Progenitor cell of endocrine pancreas (in vitro differentiated cells): ENCODE results near the gene SNX10. TPM values are rescaled to one million over a fixed set of nuclear protein-coding genes. Genes with fewer than 3 reads are reported as not detected.

Source experiments
- DNase-seq: peaks from one replicate; pipeline ENCODE4 v3.0.0; 2021; ENCODE audit warnings: low spot score; ENCODE audit not compliant: unreplicated experiment
- H3K27ac Mint-ChIP-seq: 2 replicates; pipeline ENCODE4 v1.8.0; 2021; ENCODE audit warnings: mild to moderate bottlenecking, moderate library complexity, mixed read lengths
- H3K27me3 Mint-ChIP-seq: 2 replicates; pipeline ENCODE4 v1.8.0; 2021; ENCODE audit warnings: mixed read lengths
- H3K36me3 Mint-ChIP-seq: 2 replicates; pipeline ENCODE4 v1.8.0; 2022; ENCODE audit warnings: mixed read lengths; ENCODE audit not compliant: insufficient read depth
- H3K4me1 Mint-ChIP-seq: 2 replicates; pipeline ENCODE4 v1.8.0; 2021; ENCODE audit warnings: low read depth, mixed read lengths
- H3K4me3 Mint-ChIP-seq: 2 replicates; pipeline ENCODE4 v1.8.0; 2021; ENCODE audit warnings: low read depth, mild to moderate bottlenecking, moderate library complexity, mixed read lengths
- H3K9me3 Mint-ChIP-seq: 2 replicates; pipeline ENCODE4 v1.8.0; 2021; ENCODE audit warnings: low read depth, mixed read lengths
- total RNA-seq: library from RNA; stranded (reverse); gene quantifications from 2 replicates; pipeline ENCODE4 v1.2.1, GENCODE V29; 2021
- TF ChIP-seq, protein P1 (sequence below): fragments of 200-600 bp; sonication (generic); IDR thresholded peaks from one replicate; pipeline ENCODE4 v1.5.0; 2021; ENCODE audit warnings: antibody characterized with exemption, mild to moderate bottlenecking; ENCODE audit not compliant: unreplicated experiment

Gene SNX10
- total RNA-seq, 1 donor from 2014 or later: 9.2 TPM

DNA sequence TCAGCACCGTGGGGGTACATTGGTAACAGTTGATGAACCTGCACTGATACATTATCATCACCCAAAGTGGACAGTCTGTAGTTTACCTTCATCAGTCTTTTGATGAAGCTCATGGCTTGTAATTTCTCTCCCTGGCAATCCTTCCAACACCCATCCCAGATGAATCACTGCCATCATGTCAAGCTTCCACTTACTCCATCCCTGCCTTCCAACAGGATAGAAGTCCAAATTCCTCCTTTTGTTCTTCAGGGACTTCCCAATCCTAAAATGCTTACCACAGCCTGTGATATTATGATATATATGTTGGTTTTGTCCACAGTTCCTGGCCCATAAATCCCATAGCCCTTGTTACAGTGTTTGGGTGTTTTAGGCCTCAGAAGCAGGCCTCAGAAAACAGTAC lies 16.1 kb downstream of the SNX10 start:
- no peak overlapping the region for H3K4me3 Mint-ChIP-seq
- H3K27ac Mint-ChIP-seq: no peak overlapping the region
- TF ChIP-seq, protein P1, sequence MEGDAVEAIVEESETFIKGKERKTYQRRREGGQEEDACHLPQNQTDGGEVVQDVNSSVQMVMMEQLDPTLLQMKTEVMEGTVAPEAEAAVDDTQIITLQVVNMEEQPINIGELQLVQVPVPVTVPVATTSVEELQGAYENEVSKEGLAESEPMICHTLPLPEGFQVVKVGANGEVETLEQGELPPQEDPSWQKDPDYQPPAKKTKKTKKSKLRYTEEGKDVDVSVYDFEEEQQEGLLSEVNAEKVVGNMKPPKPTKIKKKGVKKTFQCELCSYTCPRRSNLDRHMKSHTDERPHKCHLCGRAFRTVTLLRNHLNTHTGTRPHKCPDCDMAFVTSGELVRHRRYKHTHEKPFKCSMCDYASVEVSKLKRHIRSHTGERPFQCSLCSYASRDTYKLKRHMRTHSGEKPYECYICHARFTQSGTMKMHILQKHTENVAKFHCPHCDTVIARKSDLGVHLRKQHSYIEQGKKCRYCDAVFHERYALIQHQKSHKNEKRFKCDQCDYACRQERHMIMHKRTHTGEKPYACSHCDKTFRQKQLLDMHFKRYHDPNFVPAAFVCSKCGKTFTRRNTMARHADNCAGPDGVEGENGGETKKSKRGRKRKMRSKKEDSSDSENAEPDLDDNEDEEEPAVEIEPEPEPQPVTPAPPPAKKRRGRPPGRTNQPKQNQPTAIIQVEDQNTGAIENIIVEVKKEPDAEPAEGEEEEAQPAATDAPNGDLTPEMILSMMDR: no peak
- peaks cover 3% of the 10 kb centered on the region for H3K27me3 Mint-ChIP-seq
- H3K9me3 Mint-ChIP-seq: no peaks in the 10 kb centered on the region
- H3K36me3 Mint-ChIP-seq: peaks cover 8% of the 10 kb centered on the region
- no peaks in the 10 kb centered on the region for H3K4me1 Mint-ChIP-seq
- no peak for DNase-seq

DNA sequence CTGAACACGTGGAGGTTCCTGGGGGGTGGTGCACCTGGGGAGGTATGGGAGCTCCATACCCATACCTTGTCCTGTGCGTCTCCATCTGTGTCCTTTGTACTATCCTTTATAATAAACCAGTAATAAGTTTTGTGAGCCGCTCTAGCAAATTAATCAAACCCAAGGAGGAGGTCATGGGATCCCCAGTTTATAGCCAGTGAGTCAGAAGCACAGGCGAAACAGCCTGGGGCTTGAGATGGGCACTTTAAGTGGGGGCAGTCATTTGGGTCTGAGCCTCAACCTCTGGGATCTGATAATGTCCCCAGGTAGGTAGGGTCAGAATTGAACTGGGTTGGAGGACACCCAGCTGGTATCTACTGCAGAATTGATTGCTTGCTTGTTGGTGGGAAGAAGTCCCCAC lies 16.9 kb downstream of the SNX10 start:
- Mint-ChIP-seq H3K27ac (no peak overlapping the region), H3K4me1 (no peaks in the 10 kb centered on the region), H3K36me3 (peaks cover 6% of the 10 kb centered on the region), H3K27me3 (no peaks in the 10 kb centered on the region), H3K4me3 (no peak overlapping the region), H3K9me3 (peaks cover 2% of the 10 kb centered on the region)
- no peak for DNase-seq
- TF ChIP-seq, protein P1: no peak

DNA sequence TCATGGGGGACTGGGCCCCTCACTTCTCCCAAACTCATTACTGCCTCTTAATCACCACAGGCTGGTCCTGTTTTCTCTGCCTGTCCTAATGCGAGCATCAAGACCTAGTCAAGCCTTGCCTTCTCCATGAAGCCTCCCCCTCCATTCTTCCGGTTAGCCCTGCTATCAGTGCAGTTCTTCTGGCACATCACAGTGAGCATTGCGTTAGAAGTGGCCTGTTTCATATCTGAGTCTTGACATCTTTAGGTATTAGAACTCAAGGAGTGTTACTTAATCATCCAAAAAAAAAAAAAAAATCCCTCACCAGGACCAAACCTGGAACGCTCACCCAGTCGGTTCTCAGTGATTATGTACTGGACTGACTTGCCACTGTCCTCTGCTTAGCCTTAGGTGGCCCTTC lies 17.4 kb downstream of the SNX10 start:
- Mint-ChIP-seq H3K27ac (no peak overlapping the region), H3K36me3 (peaks cover 6% of the 10 kb centered on the region), H3K4me3 (no peak overlapping the region), H3K27me3 (no peaks in the 10 kb centered on the region), H3K9me3 (peaks cover 2% of the 10 kb centered on the region), H3K4me1 (no peaks in the 10 kb centered on the region)
- DNase-seq: no peak
- TF ChIP-seq, protein P1: no peak

DNA sequence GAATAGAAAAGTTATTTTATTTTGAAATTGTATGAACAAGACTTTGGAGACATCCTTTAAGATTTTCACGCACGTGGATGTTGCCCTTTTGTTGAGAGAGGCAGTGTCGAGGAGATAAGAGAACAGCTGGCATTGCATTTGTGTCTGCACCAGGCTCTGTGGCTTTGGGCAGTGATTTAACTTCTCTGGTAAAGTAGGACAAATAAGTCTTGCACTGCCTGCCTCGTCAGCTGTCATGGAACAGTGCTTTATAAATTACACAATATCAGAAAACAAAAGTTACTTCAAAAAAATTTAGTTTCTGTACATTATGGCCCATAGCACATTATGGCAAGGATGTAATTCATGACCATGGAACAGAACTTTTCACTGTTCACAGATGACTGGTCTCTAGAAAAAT lies 20.1 kb downstream of the SNX10 start:
- DNase-seq: no peak
- Mint-ChIP-seq H3K27me3 (no peaks in the 10 kb centered on the region), H3K4me3 (no peak overlapping the region), H3K27ac (no peak overlapping the region), H3K9me3 (peaks cover 2% of the 10 kb centered on the region), H3K36me3 (peaks cover 6% of the 10 kb centered on the region), H3K4me1 (no peaks in the 10 kb centered on the region)
- TF ChIP-seq, protein P1: no peak

- Mint-ChIP-seq H3K27me3 (no peaks in the 10 kb centered on the region), H3K9me3 (peaks cover 2% of the 10 kb centered on the region), H3K27ac (no peak overlapping the region), H3K36me3 (no peaks in the 10 kb centered on the region), H3K4me1 (no peaks in the 10 kb centered on the region), H3K4me3 (no peak overlapping the region)
- no peak for DNase-seq
- TF ChIP-seq, protein P1: no peak
Measured at GRCh38 chr7:26317211-26317610, 25.5 kb downstream of the SNX10 start.
